SU-DHL-6 (cell line): Measurements from ENCODE around the gene PLEKHA8.

Source experiments
- EZH2phosphoT487 ChIP-seq: fragments of 200-600 bp; sonication (generic), shearing (Covaris generic); conservative IDR thresholded peaks from 2 replicates; pipeline ENCODE4 v1.6.1; 2018; ENCODE audit warnings: mild to moderate bottlenecking, antibody characterized with exemption, low read length, moderate library complexity, mixed read lengths
- TF ChIP-seq, protein P1 (sequence below): fragments of 200-600 bp; sonication (generic); IDR thresholded peaks from one replicate; pipeline ENCODE4 v1.5.1; 2017; ENCODE audit warnings: antibody characterized with exemption, mild to moderate bottlenecking, low read length, moderate library complexity; ENCODE audit not compliant: insufficient read depth, poor library complexity, severe bottlenecking

DNA sequence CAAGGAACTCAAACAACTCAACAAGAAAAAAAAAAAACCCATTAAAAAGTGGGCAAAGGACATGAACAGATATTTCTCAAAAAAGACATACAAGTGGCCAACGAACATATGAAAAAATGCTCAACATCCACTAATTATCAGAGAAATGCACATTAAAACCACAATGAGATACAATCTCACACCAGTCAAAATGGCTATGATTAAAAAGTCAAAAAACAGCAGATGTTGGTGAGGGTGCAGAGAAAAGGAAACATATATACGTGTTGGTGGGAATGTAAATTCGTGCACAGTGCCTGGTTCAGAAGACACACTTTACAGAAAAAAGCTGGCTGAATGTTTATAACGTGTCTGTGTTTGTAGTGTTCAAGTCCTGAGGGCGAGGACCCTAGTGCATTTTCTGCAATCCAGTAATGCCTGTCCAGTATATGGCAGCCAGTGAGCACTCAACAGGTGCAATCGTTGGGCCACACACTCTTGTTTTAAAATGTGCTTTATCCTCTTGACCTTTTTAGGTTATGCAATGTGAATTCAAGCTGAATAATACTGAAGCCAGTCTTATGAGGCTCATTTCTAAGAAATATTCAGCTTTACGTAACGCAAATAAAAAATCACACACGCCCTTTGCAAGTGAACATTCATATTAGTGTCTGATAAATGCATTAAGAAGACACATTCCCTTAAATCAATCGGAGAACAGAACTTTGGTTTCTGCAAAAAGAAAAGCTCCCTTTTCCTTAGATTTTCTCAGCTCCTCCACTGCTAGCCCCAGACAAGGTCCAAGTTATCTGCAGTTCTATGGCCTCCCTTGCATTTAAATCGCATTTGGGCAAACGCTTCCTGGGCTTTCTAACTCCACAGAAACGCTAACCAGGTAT, 105.8 kb downstream of the PLEKHA8 start:
- TF ChIP-seq, protein P1, sequence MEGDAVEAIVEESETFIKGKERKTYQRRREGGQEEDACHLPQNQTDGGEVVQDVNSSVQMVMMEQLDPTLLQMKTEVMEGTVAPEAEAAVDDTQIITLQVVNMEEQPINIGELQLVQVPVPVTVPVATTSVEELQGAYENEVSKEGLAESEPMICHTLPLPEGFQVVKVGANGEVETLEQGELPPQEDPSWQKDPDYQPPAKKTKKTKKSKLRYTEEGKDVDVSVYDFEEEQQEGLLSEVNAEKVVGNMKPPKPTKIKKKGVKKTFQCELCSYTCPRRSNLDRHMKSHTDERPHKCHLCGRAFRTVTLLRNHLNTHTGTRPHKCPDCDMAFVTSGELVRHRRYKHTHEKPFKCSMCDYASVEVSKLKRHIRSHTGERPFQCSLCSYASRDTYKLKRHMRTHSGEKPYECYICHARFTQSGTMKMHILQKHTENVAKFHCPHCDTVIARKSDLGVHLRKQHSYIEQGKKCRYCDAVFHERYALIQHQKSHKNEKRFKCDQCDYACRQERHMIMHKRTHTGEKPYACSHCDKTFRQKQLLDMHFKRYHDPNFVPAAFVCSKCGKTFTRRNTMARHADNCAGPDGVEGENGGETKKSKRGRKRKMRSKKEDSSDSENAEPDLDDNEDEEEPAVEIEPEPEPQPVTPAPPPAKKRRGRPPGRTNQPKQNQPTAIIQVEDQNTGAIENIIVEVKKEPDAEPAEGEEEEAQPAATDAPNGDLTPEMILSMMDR, result no peak
- TF ChIP-seq EZH2phosphoT487, result no peak
